ENCODE results near the gene LYST.
"Not testable (repeated sequence)": the region's sequence is repeated elsewhere in the genome, so short reads cannot be mapped to it uniquely, and the experiment has no call there.

The LYST gene

DNA sequence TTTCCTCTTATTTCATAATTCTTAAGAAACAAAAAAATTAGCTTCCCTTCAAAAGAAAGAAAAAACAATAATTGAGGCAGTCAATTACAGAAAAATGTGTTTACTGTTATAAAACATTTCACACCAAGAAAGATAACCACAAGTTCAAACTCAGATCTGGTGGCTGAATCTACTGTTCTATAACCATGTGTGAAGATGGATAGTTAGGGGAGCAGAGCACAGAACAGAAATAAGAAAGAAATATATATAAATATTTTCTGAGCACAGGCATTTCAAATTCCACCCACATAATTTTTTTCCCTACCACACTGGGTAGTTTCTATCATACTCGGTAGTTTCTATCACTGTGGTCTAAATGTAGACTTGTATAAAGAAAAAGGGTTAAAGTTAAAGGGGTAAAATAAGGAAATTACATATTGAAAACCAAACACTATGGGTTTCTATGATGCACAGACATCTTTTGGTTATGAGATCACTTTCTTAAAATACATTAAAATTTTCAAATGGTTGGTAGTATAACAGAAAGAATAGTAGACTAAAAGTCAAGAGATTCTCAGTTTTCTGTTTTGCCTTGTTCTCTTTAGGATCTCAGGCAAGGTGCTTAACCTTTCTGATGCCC, 10.8 kb downstream of the LYST start:
- DNase-seq (ENCODE audit: low spot score) = no peak

- no peak for DNase-seq (ENCODE audit: low spot score)
Observed at GRCh38 chr1:235854347-235854746, 12.4 kb downstream of the LYST start.

DNA sequence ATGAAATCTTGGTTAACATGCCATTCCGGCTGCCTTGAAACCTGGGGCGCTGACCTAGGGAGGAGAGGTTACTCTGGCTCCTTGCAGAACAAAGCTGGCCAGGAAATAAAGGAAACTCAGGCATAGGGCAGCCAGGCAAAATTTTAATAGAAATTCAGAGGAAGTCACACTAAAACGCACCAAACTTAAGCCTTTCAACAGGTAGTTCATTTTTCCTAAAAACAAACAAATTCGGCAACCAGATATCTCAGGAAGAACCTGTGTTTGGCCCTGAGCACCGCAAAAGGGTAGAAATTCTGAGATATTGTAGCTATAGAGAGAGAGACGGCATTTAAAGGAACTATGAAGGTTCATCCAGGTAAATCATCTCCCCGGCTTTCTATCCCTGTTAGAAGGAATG, 13.1 kb downstream of the LYST start:
- DNase-seq (ENCODE audit: low spot score) = no peak

DNA sequence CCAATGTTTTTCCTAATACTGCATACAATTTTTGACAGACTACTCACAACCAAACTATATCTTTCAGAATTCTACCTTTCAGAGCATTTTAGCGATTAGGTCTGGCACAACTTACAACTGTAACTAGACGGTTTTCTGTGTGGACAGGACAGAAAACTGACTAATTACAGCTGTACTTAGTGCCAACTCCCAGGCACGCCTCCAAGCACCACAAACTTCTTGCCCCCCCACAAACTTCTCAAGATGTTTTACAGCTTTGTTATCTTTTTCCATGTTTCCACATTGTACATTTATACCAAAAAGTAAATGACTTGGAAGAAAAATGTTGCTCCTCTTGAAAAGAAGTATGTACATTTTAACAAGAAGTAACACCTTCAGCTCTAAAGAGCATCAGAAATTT, 13.8 kb downstream of the LYST start:
- DNase-seq (ENCODE audit: low spot score) = no peak

- no peak for DNase-seq (ENCODE audit: low spot score)
Observed at GRCh38 chr1:235851939-235852338, 14.8 kb downstream of the LYST start.

DNA sequence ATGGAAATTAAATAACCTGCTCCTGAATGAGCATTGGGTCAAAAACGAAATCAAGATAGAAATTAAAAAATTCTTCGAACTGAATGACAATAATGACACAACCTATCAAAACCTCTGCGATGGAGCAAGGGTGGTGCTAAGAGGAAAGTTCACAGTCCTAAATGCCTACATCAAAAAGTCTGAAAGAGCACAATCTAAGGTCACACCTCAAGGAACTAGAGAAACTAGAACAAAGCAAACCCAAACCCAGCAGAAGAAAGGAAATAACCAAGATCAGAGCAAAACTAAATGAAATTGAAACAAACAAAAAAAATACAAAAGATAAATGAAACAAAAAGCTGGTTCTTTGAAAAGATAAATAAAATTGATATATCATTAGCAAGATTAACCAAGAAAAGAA, 18.5 kb downstream of the LYST start:
- not testable (repeated sequence) for DNase-seq (ENCODE audit: low spot score)

DNA sequence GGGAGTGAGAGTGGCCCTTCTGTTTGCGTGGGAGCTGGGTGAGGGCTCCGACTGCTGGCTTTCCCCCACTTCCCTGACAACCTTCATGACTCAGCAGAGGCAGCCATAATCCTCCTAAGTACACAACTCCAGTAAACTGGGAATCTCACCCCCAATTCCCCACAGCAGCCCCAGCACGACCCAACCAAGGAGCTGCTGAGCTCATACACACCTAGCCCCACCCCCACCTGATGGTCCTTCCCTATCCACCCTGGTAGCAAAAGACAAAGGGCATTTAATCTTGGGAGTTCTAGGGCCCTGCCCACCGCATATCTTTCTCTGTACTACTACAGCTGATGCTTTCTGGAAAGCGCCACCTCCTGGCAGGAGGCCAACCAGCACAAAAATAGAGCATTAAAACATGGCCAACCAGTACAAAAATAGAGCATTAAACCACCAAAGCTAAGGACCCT, 21.0 kb downstream of the LYST start:
- not testable (repeated sequence) for DNase-seq (ENCODE audit: low spot score)

DNA sequence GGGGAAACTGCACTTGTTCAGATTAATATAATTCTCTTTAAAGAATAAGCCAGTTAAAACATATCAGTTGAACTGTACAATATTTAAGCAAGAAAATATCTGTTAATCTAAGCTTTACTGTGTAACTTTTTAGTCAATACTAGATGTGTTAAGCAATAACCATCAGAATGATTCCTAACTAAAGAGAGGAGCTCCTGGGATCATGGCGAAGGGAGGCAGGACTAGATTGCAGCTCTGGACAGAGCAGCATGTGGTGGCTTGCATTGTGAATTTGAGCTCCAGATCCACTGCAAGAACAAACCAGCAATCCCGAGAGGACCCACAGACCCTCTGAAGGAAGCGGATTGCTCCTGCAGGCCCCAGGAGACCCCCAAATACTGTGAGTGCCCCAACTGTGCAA, 21.9 kb downstream of the LYST start:
- DNase-seq (ENCODE audit: low spot score) = no peak

- peak; percentile 60 for DNase-seq (ENCODE audit: low spot score)
Observed at GRCh38 chr1:235843461-235843961, 23.2 kb downstream of the LYST start.

DNA sequence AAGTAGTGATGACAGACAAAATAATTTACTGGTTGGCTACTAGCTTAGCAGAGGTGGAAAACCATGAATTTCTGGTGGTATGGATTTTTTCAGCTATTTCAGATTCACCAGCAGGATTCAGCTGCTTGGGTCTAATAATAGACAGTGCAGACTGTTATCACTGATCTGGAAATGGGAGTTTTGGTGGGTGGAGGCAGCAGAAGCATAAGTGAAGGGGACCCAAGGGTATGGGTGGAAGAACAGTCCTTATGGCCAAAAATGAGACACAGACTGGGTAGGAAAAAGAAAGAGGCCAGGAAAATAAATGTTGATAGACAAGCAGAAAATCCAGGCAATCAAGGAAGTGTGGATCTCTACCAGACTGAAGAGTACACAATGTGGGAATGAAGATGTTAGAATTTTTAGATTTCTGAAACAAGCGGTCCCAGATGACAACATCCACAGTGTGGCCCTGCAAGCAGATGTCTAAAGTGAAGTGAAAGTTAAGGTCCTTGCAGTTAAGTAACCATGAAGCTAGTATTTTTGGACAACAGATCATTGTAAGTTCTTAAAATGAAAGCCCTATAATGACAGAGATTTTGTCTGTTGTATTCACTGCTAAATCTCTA, 24.7 kb downstream of the LYST start:
- no peak for DNase-seq (ENCODE audit: low spot score)

DNA sequence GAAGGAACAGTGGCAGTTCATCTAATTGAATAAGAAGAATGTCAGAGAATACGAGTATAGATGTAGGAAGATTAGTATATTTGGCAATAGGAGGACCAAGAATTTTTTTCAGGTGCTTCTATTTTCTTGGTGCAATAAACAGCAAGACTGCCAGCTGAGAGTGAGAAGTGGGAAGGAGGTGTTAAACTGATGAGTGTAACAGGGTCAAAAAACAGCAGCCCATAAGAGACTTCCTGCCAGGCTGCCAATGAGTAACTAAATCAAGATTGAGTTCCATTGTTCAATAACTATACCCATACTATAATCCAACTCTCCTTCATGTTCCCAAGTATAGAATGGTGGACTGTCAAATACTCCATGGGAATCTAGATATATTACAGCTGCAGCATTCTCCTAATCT, 28.7 kb downstream of the LYST start:
- DNase-seq (ENCODE audit: low spot score) = no peak

DNA sequence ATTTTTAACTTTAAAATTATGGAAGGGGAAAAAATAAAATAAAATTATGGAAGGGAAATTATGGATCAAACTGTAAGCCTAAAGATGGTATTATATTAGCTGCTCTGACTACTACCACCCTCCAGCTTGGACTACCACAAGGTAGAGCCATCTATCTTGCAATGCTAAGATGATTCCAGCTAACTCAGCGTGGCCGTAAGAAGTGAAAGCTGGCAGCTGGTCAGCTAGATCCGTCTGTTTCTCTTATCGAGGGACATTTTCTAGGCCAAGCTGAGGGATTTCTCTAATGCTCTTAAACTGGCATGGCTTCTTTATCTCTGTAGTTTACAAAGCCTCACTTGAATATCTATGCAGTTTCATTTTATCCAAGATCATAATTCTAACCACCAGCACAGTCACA, 31.5 kb downstream of the LYST start:
- DNase-seq (ENCODE audit: low spot score) = peak; percentile 18

DNA sequence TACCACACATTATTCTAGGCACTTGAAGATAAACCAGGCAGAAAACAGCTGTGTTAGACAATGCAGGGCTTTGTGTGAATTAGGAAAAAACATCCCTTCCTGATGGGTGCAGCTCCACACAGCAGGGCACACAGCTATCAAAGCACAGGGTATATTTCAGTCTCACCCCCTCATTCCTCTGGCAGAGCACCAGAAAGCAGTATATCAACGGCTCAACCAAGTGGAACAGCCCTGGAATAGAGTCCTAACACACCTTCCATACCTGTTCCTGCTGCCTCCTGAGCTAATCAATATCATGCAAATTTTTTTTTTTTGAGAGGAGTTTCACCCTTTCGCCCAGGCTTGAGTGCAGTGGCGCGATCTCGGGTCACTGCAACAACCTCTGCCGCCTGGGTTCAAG, 32.1 kb downstream of the LYST start:
- no peak for DNase-seq (ENCODE audit: low spot score)

GRCh38 chr1:235832011-235832410, 34.7 kb downstream of the LYST start:
- DNase-seq (ENCODE audit: low spot score) = no peak

GRCh38 chr1:235831148-235831547, 35.6 kb downstream of the LYST start:
- DNase-seq (ENCODE audit: low spot score) = peak; percentile 28

GRCh38 chr1:235826102-235826854, 40.4 kb downstream of the LYST start:
- no peak for DNase-seq (ENCODE audit: low spot score)

DNA sequence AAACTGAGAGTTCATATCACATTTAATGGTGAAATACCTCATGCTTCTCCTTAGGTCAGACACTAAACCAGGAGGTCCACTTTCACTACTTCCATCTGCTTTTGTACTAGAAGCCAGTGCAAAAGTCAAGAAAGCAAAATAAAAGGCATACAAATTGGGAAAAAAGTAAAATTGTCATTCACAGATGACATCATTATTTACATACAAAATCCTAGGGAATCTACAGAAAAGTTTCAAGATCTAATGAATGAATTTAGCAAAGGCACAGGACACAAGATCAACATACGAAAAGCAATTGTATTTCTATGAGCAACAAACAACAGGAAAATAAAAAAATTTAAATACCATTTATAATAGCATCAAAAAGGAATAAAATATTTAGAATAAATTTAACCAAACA, 41.5 kb downstream of the LYST start:
- DNase-seq (ENCODE audit: low spot score) = no peak

DNA sequence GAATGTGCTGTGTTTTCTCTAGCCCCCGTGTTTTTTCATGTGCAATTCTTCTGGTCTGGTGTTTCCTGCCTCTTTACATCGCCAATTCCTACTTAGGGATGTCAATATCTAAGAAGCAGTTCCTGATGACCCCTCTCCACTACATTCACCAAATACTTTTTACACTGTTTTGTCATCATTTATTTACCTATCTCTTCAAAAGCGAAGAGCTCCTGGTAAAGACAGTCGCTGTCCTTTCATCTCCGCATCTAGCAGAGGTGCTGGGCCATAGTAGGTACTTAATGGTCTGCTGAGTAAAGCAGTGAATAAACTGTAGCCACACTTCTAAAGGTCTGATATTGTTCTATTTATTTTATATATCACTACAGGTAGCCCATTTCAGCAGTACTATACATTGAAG, 43.0 kb downstream of the LYST start:
- no peak for DNase-seq (ENCODE audit: low spot score)

GRCh38 chr1:235822685-235823084, 44.0 kb downstream of the LYST start:
- DNase-seq (ENCODE audit: low spot score) = no peak

DNA sequence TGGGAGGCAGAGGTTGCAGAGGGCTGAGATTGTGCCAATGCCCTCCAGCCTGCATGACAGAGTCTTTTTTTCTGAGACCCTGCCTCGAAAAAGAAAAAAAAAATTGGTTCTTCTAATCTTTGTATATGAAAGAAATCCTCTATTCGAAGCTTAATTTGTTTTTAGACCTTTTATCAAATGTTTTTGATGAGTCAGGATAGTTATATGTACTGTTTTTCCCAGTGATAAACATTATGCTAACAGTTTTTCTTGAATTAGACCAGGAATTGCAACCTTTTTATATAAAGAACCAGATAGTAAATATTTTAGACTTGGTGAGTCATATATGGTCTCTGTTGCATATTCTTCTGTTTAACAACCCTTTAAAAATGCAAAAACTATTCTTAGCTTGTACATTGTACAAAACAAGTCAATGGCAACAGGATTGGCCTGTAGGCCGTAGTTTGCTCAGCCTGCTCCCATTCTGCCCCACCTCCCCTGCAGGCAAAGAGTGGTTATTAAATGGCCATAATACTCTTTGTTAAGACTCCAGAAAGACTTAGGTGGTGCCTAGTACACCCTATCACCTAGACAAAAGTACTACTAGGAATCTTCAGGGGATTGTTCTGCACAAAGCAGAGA, 45.2 kb downstream of the LYST start:
- peak; percentile 39 for DNase-seq (ENCODE audit: low spot score)

DNA sequence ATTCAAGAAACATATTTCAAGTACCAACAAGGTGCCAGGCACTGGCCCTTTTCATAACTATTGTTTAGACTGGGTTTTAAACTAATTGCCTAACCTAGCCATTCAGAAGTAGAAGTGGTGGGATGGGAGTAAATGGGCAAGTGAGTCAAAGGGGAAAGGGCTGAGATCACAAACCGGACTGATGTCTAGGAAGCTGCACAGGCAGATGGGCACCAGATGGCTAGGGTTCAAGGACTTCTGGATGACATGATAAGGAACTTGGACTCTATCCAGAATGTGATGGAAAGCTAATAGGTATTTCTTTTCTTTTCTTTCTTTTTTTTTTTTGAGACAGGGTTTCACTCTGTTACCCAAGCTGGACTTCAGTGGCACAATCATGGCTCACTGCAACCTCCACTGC, 46.6 kb downstream of the LYST start:
- DNase-seq (ENCODE audit: low spot score) = no peak

GRCh38 chr1:235818632-235819136, 48.0 kb downstream of the LYST start:
- no peak for DNase-seq (ENCODE audit: low spot score)
